DOHH2 (cell line): ENCODE measurements around the gene PRDM5.

Experiments used
- H3F3A ChIP-seq: fragments of 200-600 bp; sonication (generic), shearing (Covaris generic); 2 replicates; pipeline ENCODE4 v1.6.0; 2016; ENCODE audit warnings: antibody characterized with exemption, mild to moderate bottlenecking; ENCODE audit not compliant: control insufficient read depth, insufficient read depth
- H3K27ac ChIP-seq: fragments of 200-600 bp; sonication (generic); 2 replicates; pipeline ENCODE4 v1.5.1; 2014; ENCODE audit warnings: low read depth, mild to moderate bottlenecking, low read length, moderate library complexity
- H3K27me3 ChIP-seq: fragments of 200-600 bp; sonication (generic); 2 replicates; pipeline ENCODE4 v1.6.1; 2014; ENCODE audit warnings: mild to moderate bottlenecking, low read length, mixed read lengths; ENCODE audit not compliant: control insufficient read depth
- H3K36me3 ChIP-seq: fragments of 200-600 bp; sonication (generic); 2 replicates; pipeline ENCODE4 v1.6.1; 2014; ENCODE audit warnings: mild to moderate bottlenecking, low read length, moderate library complexity, mixed read lengths; ENCODE audit not compliant: control insufficient read depth
- H3K4me1 ChIP-seq: fragments of 200-600 bp; sonication (generic); 2 replicates; pipeline ENCODE4 v1.6.1; 2014; ENCODE audit warnings: mild to moderate bottlenecking, low read length, mixed read lengths; ENCODE audit not compliant: control insufficient read depth
- H3K4me2 ChIP-seq: fragments of 200-600 bp; sonication (generic); 2 replicates; pipeline ENCODE4 v1.6.0; 2014; ENCODE audit warnings: mild to moderate bottlenecking, low read length, moderate library complexity
- H3K4me3 ChIP-seq: fragments of 200-600 bp; sonication (generic); 2 replicates; pipeline ENCODE4 v1.5.1; 2014; ENCODE audit warnings: mild to moderate bottlenecking, low read length, mixed read lengths
- H3K79me2 ChIP-seq: fragments of 200-600 bp; sonication (generic); 2 replicates; pipeline ENCODE4 v1.6.1; 2014; ENCODE audit warnings: mild to moderate bottlenecking, low read length, mixed read lengths; ENCODE audit not compliant: control insufficient read depth
- H3K9me2 ChIP-seq: fragments of 200-600 bp; sonication (generic); replicated peaks from 2 replicates; pipeline ENCODE4 v1.6.1; 2014; ENCODE audit warnings: mild to moderate bottlenecking, low read length, mixed read lengths; ENCODE audit not compliant: control insufficient read depth
- H3K9me3 ChIP-seq: fragments of 200-600 bp; sonication (generic); 2 replicates; pipeline ENCODE4 v1.6.1; 2014; ENCODE audit warnings: antibody characterized with exemption, low read length, mixed read lengths; ENCODE audit not compliant: control insufficient read depth, insufficient read depth
- H4K20me1 ChIP-seq: fragments of 200-600 bp; sonication (generic); 2 replicates; pipeline ENCODE4 v1.6.0; 2014; ENCODE audit warnings: low read depth, mild to moderate bottlenecking, antibody characterized with exemption, low read length, moderate library complexity; ENCODE audit not compliant: control insufficient read depth, insufficient read depth
- CTCF ChIP-seq: fragments of 200-600 bp; sonication (generic); IDR thresholded peaks from one replicate; pipeline ENCODE4 v1.5.1; 2014; ENCODE audit warnings: antibody characterized with exemption, mild to moderate bottlenecking, low read depth, low read length; ENCODE audit not compliant: poor library complexity, severe bottlenecking
- EZH2phosphoT487 ChIP-seq: fragments of 200-600 bp; sonication (generic); IDR thresholded peaks from 2 replicates; pipeline ENCODE4 v1.6.1; 2017; ENCODE audit warnings: borderline replicate concordance, mild to moderate bottlenecking, antibody characterized with exemption, low read length, moderate library complexity, mixed read lengths

Gene PRDM5

GRCh38 chr4:120842031-120842430 lies 80.5 kb downstream of the PRDM5 start:
- H3K79me2 ChIP-seq = no peaks in the 10 kb centered on the region
- no peak overlapping the region for H3K4me2 ChIP-seq
- H3K9me3 ChIP-seq = no peaks in the 10 kb centered on the region
- no peaks in the 10 kb centered on the region for H3F3A ChIP-seq
- no peaks in the 10 kb centered on the region for H3K27me3 ChIP-seq
- H4K20me1 ChIP-seq = no peaks in the 10 kb centered on the region
- TF ChIP-seq EZH2phosphoT487 (no peak), CTCF (no peak)
- H3K36me3 ChIP-seq = no peaks in the 10 kb centered on the region
- no peak overlapping the region for H3K4me3 ChIP-seq
- no peak overlapping the region for H3K27ac ChIP-seq
- no peaks in the 10 kb centered on the region for H3K4me1 ChIP-seq
- H3K9me2 ChIP-seq = no peaks in the 10 kb centered on the region

GRCh38 chr4:120841580-120841979 lies 80.9 kb downstream of the PRDM5 start:
- no peak for TF ChIP-seq CTCF
- no peak for TF ChIP-seq EZH2phosphoT487

GRCh38 chr4:120839974-120840751 lies 82.4 kb downstream of the PRDM5 start:
- TF ChIP-seq CTCF (no peak), EZH2phosphoT487 (no peak)
- Histone ChIP-seq H4K20me1 (no peaks in the 10 kb centered on the region), H3K36me3 (no peaks in the 10 kb centered on the region), H3K4me3 (no peak overlapping the region), H3K4me1 (no peaks in the 10 kb centered on the region), H3K27ac (no peak overlapping the region), H3F3A (no peaks in the 10 kb centered on the region), H3K4me2 (no peak overlapping the region), H3K27me3 (no peaks in the 10 kb centered on the region), H3K79me2 (no peaks in the 10 kb centered on the region), H3K9me2 (no peaks in the 10 kb centered on the region), H3K9me3 (no peaks in the 10 kb centered on the region)

More at GRCh38 chr4:120841580-120841979, 80.9 kb downstream of the PRDM5 start:
- no peak overlapping the region for H3K4me2 ChIP-seq
- H4K20me1 ChIP-seq = no peaks in the 10 kb centered on the region
- no peaks in the 10 kb centered on the region for H3K36me3 ChIP-seq
- H3F3A ChIP-seq = no peaks in the 10 kb centered on the region
- H3K27me3 ChIP-seq = no peaks in the 10 kb centered on the region
- no peaks in the 10 kb centered on the region for H3K9me2 ChIP-seq
- H3K9me3 ChIP-seq = no peaks in the 10 kb centered on the region
- no peak overlapping the region for H3K27ac ChIP-seq
- H3K4me3 ChIP-seq = no peak overlapping the region
- H3K4me1 ChIP-seq = no peaks in the 10 kb centered on the region
- H3K79me2 ChIP-seq = no peaks in the 10 kb centered on the region
